Adrenal gland (tissue), 5 donors: ENCODE results near the gene MRPL45.

Experiments
- POLR2A ChIP-seq, 2 donors: fragments of 450-650 bp; IDR thresholded peaks; one replicate each; pipeline ENCODE4 v1.6.1; 2017; ENCODE audit warnings: antibody characterized with exemption in 2 of 2, mild to moderate bottlenecking in 2 of 2, moderate library complexity in 1 of 2
- TF ChIP-seq, protein P1 (sequence below), 6 experiments: fragments of 450-650 bp in 4 of 6; fragments of 200-600 bp in 2 of 6; sonication (generic) in 1 of 6; IDR thresholded peaks; 1 replicate in 5 of 6; 2 replicates in 1 of 6; pipeline versions ENCODE4 v1.5.1 to v1.8.0; 2016 to 2021; ENCODE audit warnings: antibody characterized with exemption in 6 of 6, mild to moderate bottlenecking in 2 of 6, moderate library complexity in 1 of 6
- donor health status: DM: no; HTN: no; CAD: no.

DNA sequence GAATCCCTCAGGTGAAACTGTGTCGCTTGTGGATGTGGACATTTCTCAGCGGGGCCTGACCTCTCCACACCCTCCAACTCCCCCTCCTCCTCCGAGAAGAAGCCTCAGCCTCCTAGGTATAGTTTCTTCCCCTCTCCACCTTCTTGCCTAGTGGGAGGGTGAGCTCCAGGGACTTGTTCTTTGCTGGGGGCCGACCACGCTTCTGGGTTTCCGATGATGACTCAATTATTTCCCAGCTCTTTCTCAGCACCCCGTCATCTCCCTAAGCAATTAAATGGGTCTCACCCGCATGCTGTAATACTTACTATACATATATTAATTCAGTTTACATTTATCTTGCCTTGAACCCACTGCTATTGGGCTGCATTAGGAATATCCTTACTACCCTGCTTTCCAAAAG, 67.8 kb downstream of the MRPL45 start:
- TF ChIP-seq, protein P1, sequence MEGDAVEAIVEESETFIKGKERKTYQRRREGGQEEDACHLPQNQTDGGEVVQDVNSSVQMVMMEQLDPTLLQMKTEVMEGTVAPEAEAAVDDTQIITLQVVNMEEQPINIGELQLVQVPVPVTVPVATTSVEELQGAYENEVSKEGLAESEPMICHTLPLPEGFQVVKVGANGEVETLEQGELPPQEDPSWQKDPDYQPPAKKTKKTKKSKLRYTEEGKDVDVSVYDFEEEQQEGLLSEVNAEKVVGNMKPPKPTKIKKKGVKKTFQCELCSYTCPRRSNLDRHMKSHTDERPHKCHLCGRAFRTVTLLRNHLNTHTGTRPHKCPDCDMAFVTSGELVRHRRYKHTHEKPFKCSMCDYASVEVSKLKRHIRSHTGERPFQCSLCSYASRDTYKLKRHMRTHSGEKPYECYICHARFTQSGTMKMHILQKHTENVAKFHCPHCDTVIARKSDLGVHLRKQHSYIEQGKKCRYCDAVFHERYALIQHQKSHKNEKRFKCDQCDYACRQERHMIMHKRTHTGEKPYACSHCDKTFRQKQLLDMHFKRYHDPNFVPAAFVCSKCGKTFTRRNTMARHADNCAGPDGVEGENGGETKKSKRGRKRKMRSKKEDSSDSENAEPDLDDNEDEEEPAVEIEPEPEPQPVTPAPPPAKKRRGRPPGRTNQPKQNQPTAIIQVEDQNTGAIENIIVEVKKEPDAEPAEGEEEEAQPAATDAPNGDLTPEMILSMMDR (IDR thresholded peaks at IDR 0.05), result no peak
- no peak for TF ChIP-seq POLR2A (IDR thresholded peaks at IDR 0.05)
